ENCODE measurements around the gene NDST1.

DNA sequence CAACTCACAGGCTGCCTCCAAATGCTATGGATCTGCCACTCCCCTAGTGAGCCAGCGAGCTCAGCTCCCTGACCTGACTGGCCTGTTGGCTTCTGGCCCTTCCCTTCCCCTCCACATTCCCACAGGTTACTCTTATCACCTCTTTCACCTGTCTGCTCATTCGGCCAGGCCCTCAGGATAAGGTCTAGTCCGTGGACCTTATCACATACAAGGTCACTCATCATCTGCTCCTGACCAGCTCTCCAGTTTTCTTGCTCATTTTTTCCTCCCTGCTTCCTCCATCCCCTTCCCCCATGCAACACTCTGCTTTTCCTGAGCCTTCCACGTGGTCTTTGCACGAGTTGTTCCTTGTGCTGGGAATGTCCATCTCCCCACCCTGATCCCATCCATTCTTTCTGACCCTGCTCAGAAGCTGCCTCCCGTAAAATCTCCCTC is 25.9 kb upstream of the NDST1 start:
- TF ChIP-seq, protein P1, sequence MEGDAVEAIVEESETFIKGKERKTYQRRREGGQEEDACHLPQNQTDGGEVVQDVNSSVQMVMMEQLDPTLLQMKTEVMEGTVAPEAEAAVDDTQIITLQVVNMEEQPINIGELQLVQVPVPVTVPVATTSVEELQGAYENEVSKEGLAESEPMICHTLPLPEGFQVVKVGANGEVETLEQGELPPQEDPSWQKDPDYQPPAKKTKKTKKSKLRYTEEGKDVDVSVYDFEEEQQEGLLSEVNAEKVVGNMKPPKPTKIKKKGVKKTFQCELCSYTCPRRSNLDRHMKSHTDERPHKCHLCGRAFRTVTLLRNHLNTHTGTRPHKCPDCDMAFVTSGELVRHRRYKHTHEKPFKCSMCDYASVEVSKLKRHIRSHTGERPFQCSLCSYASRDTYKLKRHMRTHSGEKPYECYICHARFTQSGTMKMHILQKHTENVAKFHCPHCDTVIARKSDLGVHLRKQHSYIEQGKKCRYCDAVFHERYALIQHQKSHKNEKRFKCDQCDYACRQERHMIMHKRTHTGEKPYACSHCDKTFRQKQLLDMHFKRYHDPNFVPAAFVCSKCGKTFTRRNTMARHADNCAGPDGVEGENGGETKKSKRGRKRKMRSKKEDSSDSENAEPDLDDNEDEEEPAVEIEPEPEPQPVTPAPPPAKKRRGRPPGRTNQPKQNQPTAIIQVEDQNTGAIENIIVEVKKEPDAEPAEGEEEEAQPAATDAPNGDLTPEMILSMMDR (IDR thresholded peaks at IDR 0.05) = no peak
- TF ChIP-seq POLR2A (IDR thresholded peaks at IDR 0.05) = no peak
